GM10847 (cell line): ENCODE data around the gene HOXC9.

ENCODE experiments used
- POLR2A ChIP-seq: IDR thresholded peaks from 2 replicates; pipeline ENCODE4 v1.6.1; 2011; ENCODE audit not compliant: insufficient read length; ENCODE audit errors: extremely low read depth

Gene HOXC9

GRCh38 chr12:54050482-54050810 lies 50.5 kb downstream of the HOXC9 start:
- TF ChIP-seq POLR2A: no peak

DNA sequence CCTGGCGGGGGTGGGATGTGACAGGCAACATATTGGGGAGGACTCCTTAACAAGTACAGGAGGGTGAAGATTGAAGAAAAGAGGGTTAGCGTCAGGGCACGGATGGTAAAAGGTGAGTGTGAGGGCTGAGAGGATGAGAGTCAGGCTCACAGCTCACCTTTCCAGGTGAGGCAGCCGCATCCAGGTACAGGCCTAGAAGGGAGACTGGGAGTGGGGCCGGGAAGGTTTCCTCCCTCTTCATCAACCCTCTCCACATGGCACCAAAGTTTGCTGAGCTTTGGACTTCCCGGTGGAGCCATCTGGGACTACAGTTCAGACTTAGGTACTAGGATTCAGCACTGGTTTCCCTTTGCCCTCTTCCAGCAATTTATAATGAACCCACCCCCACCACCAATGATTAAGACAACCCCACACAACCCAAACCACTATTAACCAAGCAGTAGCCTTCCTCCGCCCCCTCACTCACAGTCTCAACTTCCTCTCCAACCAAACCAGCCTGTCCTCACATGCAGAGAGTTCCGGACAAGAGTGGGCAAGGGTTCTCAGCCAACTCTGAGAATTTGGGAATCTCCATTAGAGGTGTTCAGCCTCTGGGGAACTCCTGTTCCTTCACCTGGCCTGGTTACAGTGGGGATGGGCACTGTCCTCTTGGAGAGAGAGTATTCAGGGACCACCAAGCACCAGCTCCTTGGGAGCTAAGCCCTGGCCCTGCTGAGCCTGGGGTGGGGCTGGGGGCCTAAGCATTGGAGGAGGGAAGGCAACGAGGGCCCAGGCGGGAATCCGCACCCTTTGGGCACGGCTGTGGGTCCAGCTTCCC lies 51.3 kb downstream of the HOXC9 start:
- no peak for TF ChIP-seq POLR2A

DNA sequence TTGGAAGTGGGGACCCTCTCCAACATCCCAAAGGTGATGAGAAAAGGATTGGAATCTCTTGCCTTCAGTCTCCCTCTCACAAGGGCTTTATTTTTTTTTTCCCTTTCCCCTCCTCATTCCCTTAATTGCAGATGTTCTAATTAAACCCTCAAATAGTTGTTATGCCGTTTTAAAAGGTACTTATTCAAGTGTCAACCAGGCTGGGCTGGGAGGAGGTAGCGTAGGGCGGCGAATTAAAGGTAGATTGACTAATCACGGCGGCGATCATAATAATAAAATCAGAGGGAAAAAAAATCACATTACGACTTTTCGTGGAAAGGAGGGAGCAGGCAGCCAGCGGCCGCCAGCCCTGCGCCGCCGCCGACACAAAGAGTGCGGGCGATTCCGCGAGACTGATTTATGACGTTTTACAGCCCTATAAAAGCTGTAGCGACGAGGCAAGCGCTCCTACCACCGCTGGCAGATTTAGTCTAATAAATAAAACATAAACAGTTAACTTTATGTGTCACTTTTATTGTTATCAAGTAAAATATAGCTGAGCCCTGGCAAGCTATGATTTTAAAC lies 52.0 kb downstream of the HOXC9 start:
- TF ChIP-seq POLR2A: no peak

- TF ChIP-seq POLR2A: no peak
Observed at GRCh38 chr12:54052438-54053002, 52.6 kb downstream of the HOXC9 start.
